Ishikawa (cell line): ENCODE results near the gene BMPR1A.

Source experiments
- CEBPB ChIP-seq: IDR thresholded peaks from 2 replicates; pipeline ENCODE4 v1.6.1; 2012
- CREB1 ChIP-seq: IDR thresholded peaks from 2 replicates; pipeline ENCODE4 v1.6.1; 2012; ENCODE audit warnings: low read depth
- EGR1 ChIP-seq: IDR thresholded peaks from 2 replicates; pipeline ENCODE4 v1.6.1; 2012
- EP300 ChIP-seq: IDR thresholded peaks from 2 replicates; pipeline ENCODE4 v1.6.1; 2012; ENCODE audit warnings: borderline replicate concordance
- FOXM1 ChIP-seq: IDR thresholded peaks from 2 replicates; pipeline ENCODE4 v1.6.1; 2012; ENCODE audit warnings: low read depth, borderline replicate concordance
- MAX ChIP-seq: IDR thresholded peaks from 2 replicates; pipeline ENCODE4 v1.6.1; 2012
- NFIC ChIP-seq: IDR thresholded peaks from 2 replicates; pipeline ENCODE4 v1.6.1; 2012
- RAD21 ChIP-seq: IDR thresholded peaks from 2 replicates; pipeline ENCODE4 v1.6.1; 2012; ENCODE audit warnings: low read depth
- REST ChIP-seq: IDR thresholded peaks from 2 replicates; pipeline ENCODE4 v1.6.1; 2012; ENCODE audit warnings: low read depth, mild to moderate bottlenecking
- TAF1 ChIP-seq: IDR thresholded peaks from 2 replicates; pipeline ENCODE4 v1.6.1; 2012; ENCODE audit warnings: low read depth, mild to moderate bottlenecking
- TCF12 ChIP-seq: IDR thresholded peaks from 2 replicates; pipeline ENCODE4 v1.6.1; 2012; ENCODE audit warnings: low read depth
- TEAD4 ChIP-seq: IDR thresholded peaks from 2 replicates; pipeline ENCODE4 v1.6.1; 2012
- USF1 ChIP-seq: IDR thresholded peaks from 2 replicates; pipeline ENCODE4 v1.6.1; 2012
- YY1 ChIP-seq: IDR thresholded peaks from 2 replicates; pipeline ENCODE4 v1.6.1; 2012; ENCODE audit warnings: low read depth
- ZBTB7A ChIP-seq: IDR thresholded peaks from 2 replicates; pipeline ENCODE4 v1.6.1; 2012; ENCODE audit warnings: low read depth

Gene BMPR1A

GRCh38 chr10:86798611-86799010, 42.2 kb downstream of the BMPR1A start:
- no peak for TF ChIP-seq FOXM1
- no peak for TF ChIP-seq NFIC

GRCh38 chr10:86799188-86799845, 42.9 kb downstream of the BMPR1A start:
- no peak for TF ChIP-seq NFIC
- no peak for TF ChIP-seq TCF12
- no peak for TF ChIP-seq FOXM1
- TF ChIP-seq TAF1, result no peak
- no peak for TF ChIP-seq CEBPB
- no peak for TF ChIP-seq ZBTB7A
- no peak for TF ChIP-seq USF1
- no peak for TF ChIP-seq EP300
- no peak for TF ChIP-seq YY1
- no peak for TF ChIP-seq MAX
- no peak for TF ChIP-seq CREB1
- TF ChIP-seq EGR1, result no peak
- TF ChIP-seq TEAD4, result no peak
- no peak for TF ChIP-seq RAD21

- TF ChIP-seq TCF12 (no peak), RAD21 (no peak), MAX (no peak), EP300 (no peak), CREB1 (no peak), TEAD4 (no peak), TAF1 (no peak), REST (no peak), USF1 (no peak), YY1 (no peak), EGR1 (no peak), NFIC (no peak), FOXM1 (no peak), CEBPB (no peak), ZBTB7A (no peak)
Measured at GRCh38 chr10:86801995-86802394, 45.6 kb downstream of the BMPR1A start.

- no peak for TF ChIP-seq EGR1
- no peak for TF ChIP-seq RAD21
- no peak for TF ChIP-seq USF1
- TF ChIP-seq CEBPB, result no peak
- no peak for TF ChIP-seq MAX
- TF ChIP-seq TEAD4, result no peak
- no peak for TF ChIP-seq EP300
- no peak for TF ChIP-seq ZBTB7A
- TF ChIP-seq FOXM1, result no peak
- no peak for TF ChIP-seq REST
- no peak for TF ChIP-seq YY1
- TF ChIP-seq NFIC, result no peak
- no peak for TF ChIP-seq TAF1
- TF ChIP-seq CREB1, result no peak
- no peak for TF ChIP-seq TCF12
Measured at GRCh38 chr10:86802473-86803108, 46.2 kb downstream of the BMPR1A start.

GRCh38 chr10:86803156-86803555, 46.7 kb downstream of the BMPR1A start:
- TF ChIP-seq RAD21 (no peak), REST (no peak)
